ENCODE data around the gene TROAP.

Gene TROAP

DNA sequence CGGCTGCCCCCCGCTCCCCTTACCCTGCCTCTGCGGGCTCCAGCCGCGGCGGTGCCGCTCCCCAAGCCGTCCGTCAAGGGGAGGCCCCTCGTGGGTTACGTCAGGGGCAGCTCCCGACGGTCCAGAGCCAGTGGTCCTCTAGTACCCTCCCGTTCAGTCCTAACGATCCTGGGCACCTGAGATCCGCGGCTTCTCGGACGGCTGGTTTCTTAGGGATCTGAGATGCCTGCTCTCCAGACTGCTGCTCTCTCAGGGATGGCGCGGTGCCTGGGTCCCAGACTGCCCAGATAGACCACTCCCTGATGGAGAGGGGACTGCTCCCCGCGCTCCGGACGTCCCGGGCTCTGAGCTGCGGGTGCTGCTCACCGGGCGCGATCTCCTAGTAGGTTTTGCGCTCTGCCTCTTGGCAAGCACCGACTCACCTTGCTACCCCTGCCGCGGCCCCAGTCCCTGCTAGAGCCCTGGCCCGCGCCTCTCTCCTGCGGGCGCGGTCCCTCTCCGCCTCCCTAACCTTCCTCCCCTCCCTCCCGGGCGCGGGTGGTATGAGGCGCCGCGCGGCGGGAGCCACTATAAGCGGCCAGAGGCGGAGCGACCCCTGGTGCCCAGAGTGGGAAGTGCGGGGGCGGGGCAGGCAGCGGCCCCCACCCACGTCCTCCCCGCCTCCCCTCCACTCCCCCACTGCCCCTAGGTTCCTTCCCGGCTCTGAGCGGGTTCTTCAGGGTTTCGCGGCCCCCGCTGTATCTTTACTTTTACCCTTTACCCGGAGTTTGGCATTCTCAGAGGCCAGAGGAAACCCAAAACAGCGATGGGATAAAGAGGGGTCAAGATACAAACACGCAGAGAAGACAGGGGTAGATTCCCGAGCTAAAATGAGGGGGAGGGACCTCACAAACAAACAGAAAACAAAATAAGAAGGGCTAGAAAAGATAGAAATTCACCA is 13.9 kb downstream of the TROAP start, which contains the start of gene C1QL4 (continued):
- TF ChIP-seq, protein P1, sequence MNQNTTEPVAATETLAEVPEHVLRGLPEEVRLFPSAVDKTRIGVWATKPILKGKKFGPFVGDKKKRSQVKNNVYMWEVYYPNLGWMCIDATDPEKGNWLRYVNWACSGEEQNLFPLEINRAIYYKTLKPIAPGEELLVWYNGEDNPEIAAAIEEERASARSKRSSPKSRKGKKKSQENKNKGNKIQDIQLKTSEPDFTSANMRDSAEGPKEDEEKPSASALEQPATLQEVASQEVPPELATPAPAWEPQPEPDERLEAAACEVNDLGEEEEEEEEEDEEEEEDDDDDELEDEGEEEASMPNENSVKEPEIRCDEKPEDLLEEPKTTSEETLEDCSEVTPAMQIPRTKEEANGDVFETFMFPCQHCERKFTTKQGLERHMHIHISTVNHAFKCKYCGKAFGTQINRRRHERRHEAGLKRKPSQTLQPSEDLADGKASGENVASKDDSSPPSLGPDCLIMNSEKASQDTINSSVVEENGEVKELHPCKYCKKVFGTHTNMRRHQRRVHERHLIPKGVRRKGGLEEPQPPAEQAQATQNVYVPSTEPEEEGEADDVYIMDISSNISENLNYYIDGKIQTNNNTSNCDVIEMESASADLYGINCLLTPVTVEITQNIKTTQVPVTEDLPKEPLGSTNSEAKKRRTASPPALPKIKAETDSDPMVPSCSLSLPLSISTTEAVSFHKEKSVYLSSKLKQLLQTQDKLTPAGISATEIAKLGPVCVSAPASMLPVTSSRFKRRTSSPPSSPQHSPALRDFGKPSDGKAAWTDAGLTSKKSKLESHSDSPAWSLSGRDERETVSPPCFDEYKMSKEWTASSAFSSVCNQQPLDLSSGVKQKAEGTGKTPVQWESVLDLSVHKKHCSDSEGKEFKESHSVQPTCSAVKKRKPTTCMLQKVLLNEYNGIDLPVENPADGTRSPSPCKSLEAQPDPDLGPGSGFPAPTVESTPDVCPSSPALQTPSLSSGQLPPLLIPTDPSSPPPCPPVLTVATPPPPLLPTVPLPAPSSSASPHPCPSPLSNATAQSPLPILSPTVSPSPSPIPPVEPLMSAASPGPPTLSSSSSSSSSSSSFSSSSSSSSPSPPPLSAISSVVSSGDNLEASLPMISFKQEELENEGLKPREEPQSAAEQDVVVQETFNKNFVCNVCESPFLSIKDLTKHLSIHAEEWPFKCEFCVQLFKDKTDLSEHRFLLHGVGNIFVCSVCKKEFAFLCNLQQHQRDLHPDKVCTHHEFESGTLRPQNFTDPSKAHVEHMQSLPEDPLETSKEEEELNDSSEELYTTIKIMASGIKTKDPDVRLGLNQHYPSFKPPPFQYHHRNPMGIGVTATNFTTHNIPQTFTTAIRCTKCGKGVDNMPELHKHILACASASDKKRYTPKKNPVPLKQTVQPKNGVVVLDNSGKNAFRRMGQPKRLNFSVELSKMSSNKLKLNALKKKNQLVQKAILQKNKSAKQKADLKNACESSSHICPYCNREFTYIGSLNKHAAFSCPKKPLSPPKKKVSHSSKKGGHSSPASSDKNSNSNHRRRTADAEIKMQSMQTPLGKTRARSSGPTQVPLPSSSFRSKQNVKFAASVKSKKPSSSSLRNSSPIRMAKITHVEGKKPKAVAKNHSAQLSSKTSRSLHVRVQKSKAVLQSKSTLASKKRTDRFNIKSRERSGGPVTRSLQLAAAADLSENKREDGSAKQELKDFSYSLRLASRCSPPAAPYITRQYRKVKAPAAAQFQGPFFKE (tag by site-specific recombination; IDR thresholded peaks at IDR 0.05; ENCODE audit: borderline replicate concordance): no peak
- 0 out of 2 replicates have a peak, but pooled peaks have one; percentile 36 for TF ChIP-seq IKZF3 (tag by site-specific recombination; IDR thresholded peaks at IDR 0.05)
- TF ChIP-seq ZNF366 (tag by site-specific recombination; conservative IDR thresholded peaks at IDR 0.05): peak; percentile 62
- TF ChIP-seq EGR2 (tag by site-specific recombination; IDR thresholded peaks at IDR 0.05; ENCODE audit: low read depth): peak; percentile 94
- no peak for TF ChIP-seq ZNF133 (tag by site-specific recombination; IDR thresholded peaks at IDR 0.05)
- no peak for TF ChIP-seq ZNF48 (tag by site-specific recombination; IDR thresholded peaks at IDR 0.05)
- no peak for TF ChIP-seq HOXA7 (CRISPR knock-in tag; IDR thresholded peaks at IDR 0.05; ENCODE audit: borderline replicate concordance)
- TF ChIP-seq, protein P2, sequence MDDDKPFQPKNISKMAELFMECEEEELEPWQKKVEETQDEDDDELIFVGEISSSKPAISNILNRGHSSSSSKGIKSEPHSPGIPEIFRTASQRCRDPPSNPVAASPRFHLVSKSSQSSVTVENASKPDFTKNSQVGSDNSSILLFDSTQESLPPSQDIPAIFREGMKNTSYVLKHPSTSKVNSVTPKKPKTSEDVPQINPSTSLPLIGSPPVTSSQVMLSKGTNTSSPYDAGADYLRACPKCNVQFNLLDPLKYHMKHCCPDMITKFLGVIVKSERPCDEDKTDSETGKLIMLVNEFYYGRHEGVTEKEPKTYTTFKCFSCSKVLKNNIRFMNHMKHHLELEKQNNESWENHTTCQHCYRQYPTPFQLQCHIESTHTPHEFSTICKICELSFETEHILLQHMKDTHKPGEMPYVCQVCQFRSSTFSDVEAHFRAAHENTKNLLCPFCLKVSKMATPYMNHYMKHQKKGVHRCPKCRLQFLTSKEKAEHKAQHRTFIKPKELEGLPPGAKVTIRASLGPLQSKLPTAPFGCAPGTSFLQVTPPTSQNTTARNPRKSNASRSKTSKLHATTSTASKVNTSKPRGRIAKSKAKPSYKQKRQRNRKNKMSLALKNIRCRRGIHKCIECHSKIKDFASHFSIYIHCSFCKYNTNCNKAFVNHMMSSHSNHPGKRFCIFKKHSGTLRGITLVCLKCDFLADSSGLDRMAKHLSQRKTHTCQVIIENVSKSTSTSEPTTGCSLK (tag by site-specific recombination; IDR thresholded peaks at IDR 0.05): no peak
- TF ChIP-seq ZNF626 (tag by site-specific recombination; IDR thresholded peaks at IDR 0.05): no peak

DNA sequence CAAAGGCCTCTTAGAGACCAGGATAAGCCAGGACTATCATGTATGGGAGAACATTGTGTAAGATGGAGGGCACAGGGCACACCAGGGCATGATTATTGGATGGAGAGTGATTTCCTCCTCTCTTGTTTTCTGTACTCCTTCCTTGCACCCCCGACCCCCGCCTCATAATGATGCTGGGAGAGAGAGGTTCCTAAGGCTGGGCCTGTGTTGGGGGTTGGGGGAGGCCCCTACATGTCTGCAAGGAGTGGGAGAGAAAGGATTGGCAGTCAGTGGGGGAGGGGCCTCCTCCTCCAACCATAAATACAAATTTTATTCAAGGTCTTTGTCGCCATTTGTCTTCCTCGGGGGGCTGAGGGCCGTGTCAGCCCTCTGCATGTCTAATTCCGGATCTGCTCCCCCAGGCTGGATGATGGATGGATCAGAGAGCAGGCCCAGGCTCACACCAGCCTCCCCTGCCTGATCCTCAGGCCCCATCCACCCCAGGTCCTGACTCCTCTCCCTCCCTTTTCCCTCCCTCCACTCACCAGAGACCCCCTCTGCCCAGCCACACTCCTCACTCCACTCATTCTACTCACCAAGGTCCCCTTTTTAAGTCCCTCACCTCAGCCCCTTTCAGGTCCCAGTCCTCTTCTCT is 15.9 kb downstream of the TROAP start:
- POLR2A ChIA-PET: interaction anchor here (0.8 to 8.2 kb wide), 3 partner anchors 9 to 16 kb away, joined by 3 to 82 read pairs (median 6); partner anchors contain the start of gene TROAP
- peaks cover 9% of the 10 kb centered on the region; the same call in 1 of the 2 replicates for H3K4me1 ChIP-seq (ENCODE audit: control insufficient read depth, insufficient read depth, low read length)
- H3K9me3 ChIP-seq (ENCODE audit: control insufficient read depth, insufficient read depth, low read depth, low read length): no peaks in the 10 kb centered on the region
- no peaks in the 10 kb centered on the region for H3K36me3 ChIP-seq (ENCODE audit: control insufficient read depth in 2 of 2, insufficient read depth in 1 of 2, low read length in 2 of 2)
- no peak overlapping the region for H3K27ac ChIP-seq (ENCODE audit: extremely low read depth, low read depth, low read length)
- CTCF ChIA-PET: interaction anchor here (0.7 to 11.4 kb wide), 10 partner anchors 8 to 176 kb away, joined by 3 to 185 read pairs (median 6); partner anchors contain the start of genes DNAJC22, PRPH, SPATS2 and TROAP
- TF ChIP-seq ZNF335 (tag by site-specific recombination; conservative IDR thresholded peaks at IDR 0.05) (0 out of 2 replicates have a peak, but pooled peaks have one; percentile 25), GFI1B (tag by site-specific recombination; IDR thresholded peaks at IDR 0.05) (no peak), ZNF596 (tag by site-specific recombination; IDR thresholded peaks at IDR 0.05) (no peak), ZNF37A (tag by site-specific recombination; IDR thresholded peaks at IDR 0.05) (no peak), ZNF366 (tag by site-specific recombination; conservative IDR thresholded peaks at IDR 0.05) (0 out of 2 replicates have a peak, but pooled peaks have one; percentile 28), ZBTB17 (tag by site-specific recombination; IDR thresholded peaks at IDR 0.05) (peak; percentile 48; the same call in 1 of the 2 replicates)
- TF ChIP-seq, protein P3, sequence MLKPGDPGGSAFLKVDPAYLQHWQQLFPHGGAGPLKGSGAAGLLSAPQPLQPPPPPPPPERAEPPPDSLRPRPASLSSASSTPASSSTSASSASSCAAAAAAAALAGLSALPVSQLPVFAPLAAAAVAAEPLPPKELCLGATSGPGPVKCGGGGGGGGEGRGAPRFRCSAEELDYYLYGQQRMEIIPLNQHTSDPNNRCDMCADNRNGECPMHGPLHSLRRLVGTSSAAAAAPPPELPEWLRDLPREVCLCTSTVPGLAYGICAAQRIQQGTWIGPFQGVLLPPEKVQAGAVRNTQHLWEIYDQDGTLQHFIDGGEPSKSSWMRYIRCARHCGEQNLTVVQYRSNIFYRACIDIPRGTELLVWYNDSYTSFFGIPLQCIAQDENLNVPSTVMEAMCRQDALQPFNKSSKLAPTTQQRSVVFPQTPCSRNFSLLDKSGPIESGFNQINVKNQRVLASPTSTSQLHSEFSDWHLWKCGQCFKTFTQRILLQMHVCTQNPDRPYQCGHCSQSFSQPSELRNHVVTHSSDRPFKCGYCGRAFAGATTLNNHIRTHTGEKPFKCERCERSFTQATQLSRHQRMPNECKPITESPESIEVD (tag by site-specific recombination; IDR thresholded peaks at IDR 0.05): no peak
- TF ChIP-seq, protein P4, sequence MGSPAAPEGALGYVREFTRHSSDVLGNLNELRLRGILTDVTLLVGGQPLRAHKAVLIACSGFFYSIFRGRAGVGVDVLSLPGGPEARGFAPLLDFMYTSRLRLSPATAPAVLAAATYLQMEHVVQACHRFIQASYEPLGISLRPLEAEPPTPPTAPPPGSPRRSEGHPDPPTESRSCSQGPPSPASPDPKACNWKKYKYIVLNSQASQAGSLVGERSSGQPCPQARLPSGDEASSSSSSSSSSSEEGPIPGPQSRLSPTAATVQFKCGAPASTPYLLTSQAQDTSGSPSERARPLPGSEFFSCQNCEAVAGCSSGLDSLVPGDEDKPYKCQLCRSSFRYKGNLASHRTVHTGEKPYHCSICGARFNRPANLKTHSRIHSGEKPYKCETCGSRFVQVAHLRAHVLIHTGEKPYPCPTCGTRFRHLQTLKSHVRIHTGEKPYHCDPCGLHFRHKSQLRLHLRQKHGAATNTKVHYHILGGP (tag by site-specific recombination; IDR thresholded peaks at IDR 0.05): no peak
- TF ChIP-seq, protein P5, sequence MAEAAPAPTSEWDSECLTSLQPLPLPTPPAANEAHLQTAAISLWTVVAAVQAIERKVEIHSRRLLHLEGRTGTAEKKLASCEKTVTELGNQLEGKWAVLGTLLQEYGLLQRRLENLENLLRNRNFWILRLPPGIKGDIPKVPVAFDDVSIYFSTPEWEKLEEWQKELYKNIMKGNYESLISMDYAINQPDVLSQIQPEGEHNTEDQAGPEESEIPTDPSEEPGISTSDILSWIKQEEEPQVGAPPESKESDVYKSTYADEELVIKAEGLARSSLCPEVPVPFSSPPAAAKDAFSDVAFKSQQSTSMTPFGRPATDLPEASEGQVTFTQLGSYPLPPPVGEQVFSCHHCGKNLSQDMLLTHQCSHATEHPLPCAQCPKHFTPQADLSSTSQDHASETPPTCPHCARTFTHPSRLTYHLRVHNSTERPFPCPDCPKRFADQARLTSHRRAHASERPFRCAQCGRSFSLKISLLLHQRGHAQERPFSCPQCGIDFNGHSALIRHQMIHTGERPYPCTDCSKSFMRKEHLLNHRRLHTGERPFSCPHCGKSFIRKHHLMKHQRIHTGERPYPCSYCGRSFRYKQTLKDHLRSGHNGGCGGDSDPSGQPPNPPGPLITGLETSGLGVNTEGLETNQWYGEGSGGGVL (tag by site-specific recombination; IDR thresholded peaks at IDR 0.05): peak; percentile 78
- no peak overlapping the region for H3K4me3 ChIP-seq (ENCODE audit: low read depth, low read length)

Data from HEK293 (cell line).